Mucosa of descending colon (tissue), 3 donors: ENCODE data around the gene ERMAP. TPM values are rescaled to one million over a fixed set of nuclear protein-coding genes. Genes with fewer than 3 reads are reported as not detected.
"Not testable (repeated sequence)": the region's sequence is repeated elsewhere in the genome, so short reads cannot be mapped to it uniquely, and the experiment has no call there.

ENCODE experiments used
- ATAC-seq: fragments of 200-7000 bp; cut with Tn5 transposase; one replicate; pipeline ENCODE4 v1.9.1; 2020; ENCODE audit warnings: mild to moderate bottlenecking, moderate library complexity
- DNase-seq, 3 donors: peaks; one replicate each; pipeline ENCODE4 v3.0.0-alpha.2; 2020
- H3K36me3 ChIP-seq: fragments of 200-600 bp; one replicate; pipeline ENCODE4 v1.8.0; 2021; ENCODE audit warnings: low read depth, mild to moderate bottlenecking
- H3K4me1 ChIP-seq: fragments of 200-600 bp; one replicate; pipeline ENCODE4 v1.8.0; 2021; ENCODE audit warnings: low read depth, mild to moderate bottlenecking
- H3K4me3 ChIP-seq: fragments of 200-600 bp; one replicate; pipeline ENCODE4 v1.8.0; 2021; ENCODE audit warnings: mild to moderate bottlenecking
- H3K9me3 ChIP-seq: fragments of 200-600 bp; one replicate; pipeline ENCODE4 v1.8.0; 2021; ENCODE audit warnings: mild to moderate bottlenecking
- intact Hi-C, 2 donors: fragments of 100-400 bp; cut with DNase I in 1 of 2; cut with micrococcal nuclease in 1 of 2; formaldehyde crosslinking; loops; one replicate each; pipeline versions ENCODE4 v1.11.0 to v1.11.1; 2022; cut with DNase I, micrococcal nuclease
- total RNA-seq, 3 donors: library from RNA; stranded (reverse); fragmentation: NEBNext Ultra II Directional in 2 of 3; extraction: Animal tissue kit (Norgen Biotek cat#: 25700) in 2 of 3; gene quantifications; one replicate each; pipeline versions ENCODE4 v1.2.1 to v1.2.4, GENCODE V29; 2021 to 2023
- TF ChIP-seq, protein P1 (sequence below): fragments of 200-600 bp; IDR thresholded peaks from one replicate; pipeline ENCODE4 v1.8.0; 2022; ENCODE audit warnings: antibody characterized with exemption, mild to moderate bottlenecking
- donor health status: DM: no; HTN: no; CAD: no; lungs with moderate emphysema.
- donor health status: DM: no; HTN: no; CAD: no.
- donor health status: DM: no; HTN: yes; CAD: no.

ERMAP gene
- total RNA-seq, 3 donors from 2014 or later, result 15.3 to 17.9 (median 16.7) TPM

DNA sequence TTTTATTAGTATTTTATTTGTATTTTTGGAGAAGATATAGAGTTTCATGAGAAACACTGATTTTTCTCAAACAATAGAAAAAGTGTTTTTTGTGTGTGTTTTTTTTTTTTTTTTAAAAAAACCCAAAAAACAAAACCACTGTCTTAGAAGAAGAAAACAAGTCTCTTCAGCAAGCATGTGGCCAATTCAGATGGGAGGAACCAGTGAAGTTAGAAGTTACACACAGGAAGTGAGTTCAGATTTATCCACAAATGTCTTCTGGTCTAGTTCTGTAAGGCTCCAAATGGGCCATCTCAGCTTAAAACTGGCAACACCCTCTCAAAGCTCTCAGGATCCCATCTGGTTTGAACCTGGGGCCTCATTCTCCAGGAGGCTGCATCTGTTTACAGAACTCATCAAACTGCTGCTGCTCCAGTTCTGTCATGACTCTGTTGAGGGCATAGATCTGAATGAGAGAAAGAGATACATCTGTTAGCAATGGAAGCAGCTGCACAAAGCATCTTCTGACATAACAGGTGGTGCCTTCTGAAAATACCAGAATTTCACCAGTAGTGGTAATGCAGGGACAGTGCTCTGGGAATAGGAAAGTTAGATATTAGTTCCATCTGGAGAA is 9.8 kb upstream of the ERMAP start:
- H3K9me3 ChIP-seq, result peaks cover 3% of the 10 kb centered on the region
- no peak for ATAC-seq

DNA sequence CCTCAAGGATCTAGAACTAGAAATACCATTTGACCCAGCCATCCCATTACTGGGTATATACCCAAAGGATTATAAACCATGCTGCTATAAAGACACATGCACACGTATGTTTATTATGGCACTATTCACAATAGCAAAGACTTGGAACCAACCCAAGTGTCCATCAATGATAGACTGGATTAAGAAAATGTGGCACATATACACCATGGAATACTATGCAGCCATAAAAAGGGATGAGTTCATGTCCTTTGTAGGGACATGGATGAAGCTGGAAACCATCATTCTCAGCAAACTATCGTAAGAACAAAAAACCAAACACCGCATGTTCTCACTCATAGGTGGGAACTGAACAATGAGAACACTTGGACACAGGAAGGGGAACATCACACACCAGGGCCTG is 2.1 kb upstream of the ERMAP start:
- ATAC-seq, H3K4me3 ChIP-seq, H3K9me3 ChIP-seq, H3K36me3 ChIP-seq, intact Hi-C loops, DNase-seq, H3K4me1 ChIP-seq: not testable (repeated sequence)

More for the DNA sequence above, 9.8 kb upstream of the ERMAP start:
- no peak for DNase-seq
- Histone ChIP-seq H3K4me1 (no peaks in the 10 kb centered on the region), H3K4me3 (no peak overlapping the region), H3K36me3 (no peaks in the 10 kb centered on the region)
- TF ChIP-seq, protein P1, sequence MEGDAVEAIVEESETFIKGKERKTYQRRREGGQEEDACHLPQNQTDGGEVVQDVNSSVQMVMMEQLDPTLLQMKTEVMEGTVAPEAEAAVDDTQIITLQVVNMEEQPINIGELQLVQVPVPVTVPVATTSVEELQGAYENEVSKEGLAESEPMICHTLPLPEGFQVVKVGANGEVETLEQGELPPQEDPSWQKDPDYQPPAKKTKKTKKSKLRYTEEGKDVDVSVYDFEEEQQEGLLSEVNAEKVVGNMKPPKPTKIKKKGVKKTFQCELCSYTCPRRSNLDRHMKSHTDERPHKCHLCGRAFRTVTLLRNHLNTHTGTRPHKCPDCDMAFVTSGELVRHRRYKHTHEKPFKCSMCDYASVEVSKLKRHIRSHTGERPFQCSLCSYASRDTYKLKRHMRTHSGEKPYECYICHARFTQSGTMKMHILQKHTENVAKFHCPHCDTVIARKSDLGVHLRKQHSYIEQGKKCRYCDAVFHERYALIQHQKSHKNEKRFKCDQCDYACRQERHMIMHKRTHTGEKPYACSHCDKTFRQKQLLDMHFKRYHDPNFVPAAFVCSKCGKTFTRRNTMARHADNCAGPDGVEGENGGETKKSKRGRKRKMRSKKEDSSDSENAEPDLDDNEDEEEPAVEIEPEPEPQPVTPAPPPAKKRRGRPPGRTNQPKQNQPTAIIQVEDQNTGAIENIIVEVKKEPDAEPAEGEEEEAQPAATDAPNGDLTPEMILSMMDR, result no peak
- intact Hi-C loops, result no loop called here

DNA sequence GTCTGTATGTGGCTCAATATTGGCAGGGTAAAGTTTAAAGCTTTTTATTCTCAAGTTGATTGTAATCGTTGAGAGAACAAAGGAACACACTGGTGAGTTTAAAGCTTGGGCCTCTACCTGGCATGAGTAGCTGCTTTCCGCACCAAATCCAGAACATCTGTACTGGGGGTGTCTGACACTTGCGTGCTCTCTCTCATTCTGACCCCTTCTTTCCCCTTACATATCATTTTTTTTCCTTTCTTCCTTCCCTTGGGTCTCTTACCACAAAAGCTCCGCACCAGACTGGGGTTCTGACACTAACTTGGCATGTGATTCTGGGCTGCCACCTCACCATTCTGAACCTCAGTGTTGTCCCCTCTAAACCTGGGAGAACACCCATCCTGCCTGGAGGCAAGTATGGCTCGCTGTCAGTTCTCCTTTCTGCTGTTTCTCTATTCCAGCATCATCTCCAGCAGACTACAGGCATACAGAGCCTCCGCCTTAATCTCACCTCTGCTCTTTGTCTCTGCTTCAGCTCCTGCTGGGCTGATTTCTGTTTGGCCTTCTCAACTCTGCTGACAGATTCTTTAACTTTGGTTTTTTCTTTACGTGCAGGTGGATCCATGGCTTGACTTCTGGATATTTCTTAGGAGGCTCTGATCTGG is 859 bp upstream of the ERMAP start:
- Histone ChIP-seq H3K4me3 (no peak overlapping the region), H3K9me3 (no peaks in the 10 kb centered on the region), H3K4me1 (peaks cover 4% of the 10 kb centered on the region), H3K36me3 (no peaks in the 10 kb centered on the region)
- intact Hi-C loops, result no loop called here
- peak; percentile 2 for ATAC-seq
- DNase-seq, result peak in 1 of 3 donors; percentile 12
- TF ChIP-seq, protein P1, result no peak

DNA sequence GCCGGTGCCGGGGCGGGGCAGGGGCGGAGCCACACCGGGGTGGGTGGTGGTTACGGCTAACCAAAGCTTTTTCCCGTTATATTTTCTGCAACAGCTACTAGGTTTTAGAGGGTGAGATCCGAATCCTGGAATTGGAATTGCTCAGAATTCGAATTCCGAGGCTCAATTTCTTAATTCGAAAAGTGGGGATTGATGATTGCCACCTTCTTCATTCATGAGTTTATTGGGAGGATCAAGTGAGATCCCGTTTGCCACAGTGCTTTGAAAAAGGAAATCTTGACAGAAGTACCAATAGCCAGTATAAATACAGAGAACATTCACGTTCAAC is 482 bp downstream of the ERMAP start:
- intact Hi-C loops, result no loop called here
- DNase-seq (no peak), ATAC-seq (no peak)
- TF ChIP-seq, protein P1, result no peak
- peaks cover 4% of the 10 kb centered on the region for H3K4me1 ChIP-seq
- H3K4me3 ChIP-seq, result peak overlapping the region; percentile 37
- no peaks in the 10 kb centered on the region for H3K9me3 ChIP-seq
- H3K36me3 ChIP-seq, result no peaks in the 10 kb centered on the region

DNA sequence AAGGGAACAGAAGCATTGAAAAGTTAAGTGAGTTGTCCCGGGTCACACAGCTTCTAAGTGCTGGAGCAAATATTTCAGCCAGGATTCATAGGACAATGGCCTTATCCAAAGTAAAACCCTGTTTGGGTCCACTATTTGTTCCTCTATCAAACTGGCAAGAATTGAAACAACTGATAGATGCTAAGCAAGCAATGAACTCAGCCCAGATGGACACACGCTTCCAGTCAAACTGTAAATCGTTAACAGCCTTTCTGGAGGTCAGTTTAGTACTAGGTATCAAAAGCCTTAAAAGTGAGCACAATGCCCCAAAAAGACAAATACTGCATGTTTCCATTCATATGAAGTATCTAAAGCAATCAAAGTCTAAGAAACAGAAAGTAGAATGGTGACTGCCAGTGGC is 1.1 kb downstream of the ERMAP start:
- ATAC-seq (no peak), DNase-seq (no peak)
- Histone ChIP-seq H3K4me1 (peaks cover 4% of the 10 kb centered on the region), H3K4me3 (no peak overlapping the region), H3K9me3 (no peaks in the 10 kb centered on the region), H3K36me3 (no peaks in the 10 kb centered on the region)
- TF ChIP-seq, protein P1, result no peak
- intact Hi-C loops, result no loop called here

DNA sequence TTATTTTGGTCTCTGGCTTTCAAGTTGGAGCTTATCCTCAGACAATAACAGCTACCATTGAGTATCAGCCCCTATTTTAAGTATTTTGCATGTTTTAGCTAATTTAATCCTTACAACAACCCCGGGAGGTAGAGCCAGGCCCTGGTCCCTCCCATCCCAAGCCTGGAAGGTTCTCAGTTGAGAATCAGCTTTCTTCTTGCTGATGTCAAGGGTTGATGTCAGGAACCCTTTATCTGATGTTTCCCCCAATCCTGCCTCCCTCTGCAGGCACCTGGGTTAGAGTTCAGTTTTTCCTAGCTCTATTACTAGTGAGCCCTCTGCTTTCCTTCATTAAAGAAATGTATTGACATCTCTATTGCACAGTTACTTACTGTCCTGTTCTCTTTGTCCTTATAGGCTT is 3.9 kb downstream of the ERMAP start:
- ATAC-seq (no peak), DNase-seq (no peak)
- intact Hi-C loops, result no loop called here
- Histone ChIP-seq H3K9me3 (no peaks in the 10 kb centered on the region), H3K4me3 (no peak overlapping the region), H3K36me3 (no peaks in the 10 kb centered on the region), H3K4me1 (peaks cover 4% of the 10 kb centered on the region)
- TF ChIP-seq, protein P1, result no peak
